Type B pancreatic cell (in vitro differentiated cells): ENCODE measurements around the gene SLC30A3. TPM values are rescaled to one million over a fixed set of nuclear protein-coding genes. Genes with fewer than 3 reads are reported as not detected.

Experiments used
- DNase-seq: peaks from one replicate; pipeline ENCODE4 v3.0.0; 2021; ENCODE audit warnings: mixed read lengths; ENCODE audit not compliant: unreplicated experiment; ENCODE audit errors: extremely low spot score
- H3K27ac Mint-ChIP-seq: 2 replicates; pipeline ENCODE4 v1.8.0; 2021; ENCODE audit warnings: mild to moderate bottlenecking, mixed read lengths
- H3K27me3 Mint-ChIP-seq: 2 replicates; pipeline ENCODE4 v1.8.0; 2021; ENCODE audit warnings: mixed read lengths
- H3K36me3 Mint-ChIP-seq: 2 replicates; pipeline ENCODE4 v1.8.0; 2021; ENCODE audit warnings: mixed read lengths
- H3K4me1 Mint-ChIP-seq: one replicate; pipeline ENCODE4 v1.8.0; 2021; ENCODE audit warnings: mixed read lengths; ENCODE audit not compliant: unreplicated experiment
- H3K4me3 Mint-ChIP-seq: 2 replicates; pipeline ENCODE4 v1.8.0; 2021; ENCODE audit warnings: mild to moderate bottlenecking, mixed read lengths
- H3K9me3 Mint-ChIP-seq: 2 replicates; pipeline ENCODE4 v1.8.0; 2021; ENCODE audit warnings: mixed read lengths
- CTCF ChIP-seq: fragments of 200-600 bp; sonication (generic); conservative IDR thresholded peaks from 2 replicates; pipeline ENCODE4 v1.5.0; 2021; ENCODE audit warnings: antibody characterized with exemption, mild to moderate bottlenecking
- total RNA-seq: library from RNA; stranded (reverse); gene quantifications from 2 replicates; pipeline ENCODE4 v1.2.1, GENCODE V29; 2021; ENCODE audit warnings: low replicate concordance

Gene SLC30A3
- total RNA-seq, 1 donor from 2014 or later, result 0.53 TPM

GRCh38 chr2:27205206-27205605, 57.6 kb downstream of the SLC30A3 start:
- Mint-ChIP-seq H3K4me3 (no peak overlapping the region), H3K36me3 (peaks cover 33% of the 10 kb centered on the region), H3K4me1 (peaks cover 16% of the 10 kb centered on the region), H3K9me3 (no peaks in the 10 kb centered on the region), H3K27ac (no peak overlapping the region), H3K27me3 (no peaks in the 10 kb centered on the region)
- no peak for DNase-seq
- no peak for TF ChIP-seq CTCF

GRCh38 chr2:27204566-27204965, 58.3 kb downstream of the SLC30A3 start:
- H3K4me3 Mint-ChIP-seq, result no peak overlapping the region
- no peak overlapping the region for H3K27ac Mint-ChIP-seq
- H3K9me3 Mint-ChIP-seq, result no peaks in the 10 kb centered on the region
- H3K4me1 Mint-ChIP-seq, result peaks cover 9% of the 10 kb centered on the region
- DNase-seq, result no peak
- no peak for TF ChIP-seq CTCF
- H3K36me3 Mint-ChIP-seq, result peaks cover 28% of the 10 kb centered on the region
- no peaks in the 10 kb centered on the region for H3K27me3 Mint-ChIP-seq

- Mint-ChIP-seq H3K36me3 (peaks cover 27% of the 10 kb centered on the region), H3K4me3 (no peak overlapping the region)
These were observed 59.1 kb downstream of the SLC30A3 start for GRCh38 chr2:27203741-27204140.

More at GRCh38 chr2:27203741-27204140, 59.1 kb downstream of the SLC30A3 start:
- peaks cover 4% of the 10 kb centered on the region for H3K4me1 Mint-ChIP-seq
- H3K27me3 Mint-ChIP-seq, result no peaks in the 10 kb centered on the region
- H3K27ac Mint-ChIP-seq, result no peak overlapping the region
- H3K9me3 Mint-ChIP-seq, result no peaks in the 10 kb centered on the region
- no peak for TF ChIP-seq CTCF
- no peak for DNase-seq

Other genes with a start within 250 kb of the SLC30A3 start
- gene TMEM214, start 230.1 kb downstream of the SLC30A3 start, total RNA-seq, result 83.9 and 96.1 TPM in 2 replicates
- gene AGBL5, start 211.4 kb downstream of the SLC30A3 start, total RNA-seq, result 24.3 and 57.3 TPM in 2 replicates
- gene OST4, start 191.4 kb downstream of the SLC30A3 start, total RNA-seq, result 298 and 401 TPM in 2 replicates
- 2.7 and 60.7 TPM in 2 replicates for gene EMILIN1, start 184.4 kb downstream of the SLC30A3 start, total RNA-seq
- 14.7 and 28.4 TPM in 2 replicates for gene KHK, start 176.3 kb downstream of the SLC30A3 start, total RNA-seq
- gene CGREF1, start 143.9 kb downstream of the SLC30A3 start, total RNA-seq, result 1.8 and 2.4 TPM in 2 replicates
- gene ABHD1, start 139.2 kb downstream of the SLC30A3 start, total RNA-seq, result 0.12 and 0.51 TPM in 2 replicates
- gene PREB, start 128.4 kb downstream of the SLC30A3 start, total RNA-seq, result 52.3 and 53.6 TPM in 2 replicates
- not detected in 2 replicates for gene PRR30, start 123.6 kb downstream of the SLC30A3 start, total RNA-seq
- gene TCF23, start 114.0 kb downstream of the SLC30A3 start, total RNA-seq, result not detected in 2 replicates
- 97.4 and 103 TPM in 2 replicates for gene ATRAID, start 51.0 kb downstream of the SLC30A3 start, total RNA-seq
- 63.6 and 76.3 TPM in 2 replicates for gene SLC5A6, start 50.8 kb downstream of the SLC30A3 start, total RNA-seq
- 51.6 and 85.1 TPM in 2 replicates for gene CAD, start 45.7 kb downstream of the SLC30A3 start, total RNA-seq
- not detected in 2 replicates for gene DNAJC5G, start 12.4 kb upstream of the SLC30A3 start, total RNA-seq
- gene TRIM54, start 19.4 kb upstream of the SLC30A3 start, total RNA-seq, result not detected in 2 replicates
- 0.74 and 4.1 TPM in 2 replicates for gene UCN, start 45.4 kb upstream of the SLC30A3 start, total RNA-seq
- 48.9 and 62.4 TPM in 2 replicates for gene MPV17, start 60.0 kb upstream of the SLC30A3 start, total RNA-seq
- 74.2 and 76.5 TPM in 2 replicates for gene GTF3C2, start 93.7 kb upstream of the SLC30A3 start, total RNA-seq
- gene EIF2B4, start 107.3 kb upstream of the SLC30A3 start, total RNA-seq, result 43.9 and 56.0 TPM in 2 replicates
- 74.7 and 94.3 TPM in 2 replicates for gene SNX17, start 107.6 kb upstream of the SLC30A3 start, total RNA-seq
- gene ZNF513, start 117.7 kb upstream of the SLC30A3 start, total RNA-seq, result 25.3 and 25.9 TPM in 2 replicates
- 80.4 and 95.3 TPM in 2 replicates for gene PPM1G, start 146.5 kb upstream of the SLC30A3 start, total RNA-seq
- gene NRBP1, start 165.6 kb upstream of the SLC30A3 start, total RNA-seq, result 96.7 and 105 TPM in 2 replicates
- gene KRTCAP3, start 179.3 kb upstream of the SLC30A3 start, total RNA-seq, result 12.4 and 23.9 TPM in 2 replicates
- gene IFT172, start 226.7 kb upstream of the SLC30A3 start, total RNA-seq, result 17.5 and 54.1 TPM in 2 replicates
- gene FNDC4, start 232.2 kb upstream of the SLC30A3 start, total RNA-seq, result 3.9 and 11.7 TPM in 2 replicates
- 0.65 and 2.2 TPM in 2 replicates for gene GCKR, start 233.8 kb upstream of the SLC30A3 start, total RNA-seq